Endothelial cell of umbilical vein (primary cell): ENCODE data around the gene XXYLT1. TPM values are rescaled to one million over a fixed set of nuclear protein-coding genes. Genes with fewer than 3 reads are reported as not detected.

Experiments used
- BruUV-seq: library from RNA; stranded (reverse); fragments of 400-500 nt; replicated peaks from 2 replicates; lab custom pipeline; 2021; lab: Mats Ljungman, UMichigan
- CTCF ChIA-PET: fragments of 300-600, 350-600 bp; sonication (Branson Sonifier 250); formaldehyde crosslinking; loops from one replicate; lab custom pipeline; 2021; ENCODE audit warnings: antibody characterized with exemption, inconsistent platforms; lab: Charles Lee
- POLR2A ChIA-PET: fragments of 300-600, 350-600 bp; sonication (Branson Sonifier 250); formaldehyde crosslinking; loops from one replicate; lab custom pipeline; 2021; ENCODE audit warnings: antibody characterized with exemption, inconsistent platforms; lab: Charles Lee
- DNase-seq: peaks from one replicate; pipeline ENCODE4 v3.0.0-alpha.2; 2011; ENCODE audit warnings: low read depth, low spot score
- FAIRE-seq: peaks from 2 replicates; lab custom pipeline; 2011; peaks lifted over from hg19 to GRCh38; lab: Jason Lieb, UNC
- H2AFZ ChIP-seq: 2 replicates; pipeline ENCODE4 v1.6.0; 2012; ENCODE audit warnings: low read depth, low read length, control low read depth, inconsistent platforms
- H3K27ac ChIP-seq: 2 replicates; pipeline ENCODE4 v1.5.1; 2011; ENCODE audit warnings: low read depth, mild to moderate bottlenecking, control low read depth, low read length, moderate library complexity; ENCODE audit not compliant: insufficient read depth
- H3K27me3 ChIP-seq, 2 experiments: 2 replicates each; pipeline versions ENCODE4 v1.6.0 to v1.6.1; 2011; ENCODE audit warnings: low read length in 2 of 2, mixed read lengths in 1 of 2; ENCODE audit not compliant: control insufficient read depth in 2 of 2, insufficient read depth in 2 of 2
- H3K36me3 ChIP-seq, 2 experiments: 2 replicates in 1 of 2; 3 replicates in 1 of 2; pipeline ENCODE4 v1.5.1; 2011; ENCODE audit warnings: low read length in 2 of 2, mild to moderate bottlenecking in 1 of 2, moderate library complexity in 1 of 2; ENCODE audit not compliant: control insufficient read depth in 2 of 2, insufficient read depth in 2 of 2; ENCODE audit errors: extremely low read depth in 1 of 2
- H3K4me1 ChIP-seq: 3 replicates; pipeline ENCODE4 v1.5.1; 2011; ENCODE audit warnings: mild to moderate bottlenecking, low read length; ENCODE audit not compliant: control insufficient read depth, insufficient read depth; ENCODE audit errors: extremely low read depth
- H3K4me2 ChIP-seq: 2 replicates; pipeline ENCODE4 v1.6.1; 2011; ENCODE audit warnings: low read length, control low read depth, mixed read lengths; ENCODE audit not compliant: insufficient read depth
- H3K4me3 ChIP-seq, 3 experiments: fragments of 200-600 bp in 1 of 3; sonication (generic), shearing (Covaris generic) in 1 of 3; replicated peaks in 1 of 3; 2 replicates each; pipeline ENCODE4 v1.5.1; 2011 to 2016; ENCODE audit warnings: control low read depth in 3 of 3, low read length in 3 of 3, mild to moderate bottlenecking in 2 of 3, inconsistent platforms in 1 of 3, low read depth in 1 of 3, moderate library complexity in 1 of 3; ENCODE audit not compliant: insufficient read depth in 1 of 3
- H3K79me2 ChIP-seq: 2 replicates; pipeline ENCODE4 v1.6.0; 2012; ENCODE audit warnings: low read length, inconsistent platforms; ENCODE audit not compliant: control insufficient read depth, insufficient read depth
- H3K9ac ChIP-seq: replicated peaks from 2 replicates; pipeline ENCODE3; 2011; ENCODE audit warnings: low read length, control low read depth; ENCODE audit not compliant: insufficient read depth; ENCODE audit errors: extremely low read depth
- H3K9me1 ChIP-seq: replicated peaks from 3 replicates; pipeline ENCODE4 v1.6.0; 2011; ENCODE audit warnings: mild to moderate bottlenecking, low read length; ENCODE audit not compliant: control insufficient read depth, insufficient read depth; ENCODE audit errors: extremely low read depth
- H3K9me3 ChIP-seq: replicated peaks from 2 replicates; pipeline ENCODE4 v1.5.1; 2012; ENCODE audit warnings: low read length, inconsistent platforms; ENCODE audit not compliant: control insufficient read depth, insufficient read depth
- H4K20me1 ChIP-seq: replicated peaks from 2 replicates; pipeline ENCODE3; 2011; ENCODE audit warnings: mild to moderate bottlenecking, low read length; ENCODE audit not compliant: control insufficient read depth, insufficient read depth; ENCODE audit errors: extremely low read depth
- FOS ChIP-seq: IDR thresholded peaks from 2 replicates; pipeline ENCODE4 v1.6.1; 2011; ENCODE audit warnings: mild to moderate bottlenecking, low read length, moderate library complexity, borderline replicate concordance; ENCODE audit not compliant: insufficient read depth
- GATA2 ChIP-seq: IDR thresholded peaks from 2 replicates; pipeline ENCODE4 v1.7.0; 2011; ENCODE audit warnings: low read depth, mild to moderate bottlenecking, moderate library complexity, mixed read lengths, low read length; ENCODE audit not compliant: insufficient read length, insufficient read depth
- JUN ChIP-seq: IDR thresholded peaks from 2 replicates; pipeline ENCODE4 v1.6.1; 2011; ENCODE audit warnings: borderline replicate concordance, low read depth; ENCODE audit not compliant: insufficient read length, insufficient read depth
- POLR2AphosphoS5 ChIP-seq: IDR thresholded peaks from 2 replicates; pipeline ENCODE4 v1.6.1; 2012; ENCODE audit warnings: low read depth, mild to moderate bottlenecking, control low read depth, low read length, moderate library complexity; ENCODE audit not compliant: insufficient read depth
- dilution Hi-C: fragments of 300-500 bp; cut with MboI; formaldehyde crosslinking; loops from one replicate; pipeline ENCODE4 v1.15.0; 2019; ENCODE audit warnings: low sequenced_read_pairs; ENCODE audit not compliant: extremely low pct_ligation_motif_present
- intact Hi-C: fragments of 100-400 bp; cut with micrococcal nuclease; formaldehyde crosslinking; loops from one replicate; pipeline ENCODE4 v1.10.0; 2022
- polyA plus RNA-seq, 4 experiments: library from polyadenylated mRNA; depleted of rRNA in 3 of 4; stranded (reverse) in 3 of 4; unstranded in 1 of 4; fragments of >200 nt; gene quantifications; 2 replicates each; pipeline versions ENCODE4 v1.2.1 to v1.2.3, GENCODE V29; 2011 to 2012; ENCODE audit warnings: missing spikeins in 1 of 4
- total RNA-seq: library from RNA; stranded (reverse); gene quantifications from 2 replicates; pipeline ENCODE4 v1.2.3, GENCODE V29; 2021
- TF ChIP-seq, protein P1 (sequence below): IDR thresholded peaks from 2 replicates; pipeline ENCODE4 v1.6.1; 2011; ENCODE audit not compliant: insufficient read depth, insufficient read length
- TF ChIP-seq, protein P2 (sequence below), 2 donors: IDR thresholded peaks; 1 replicate in 1 of 2; 2 replicates in 1 of 2; pipeline ENCODE4 v1.5.1; 2011; ENCODE audit warnings: low read length in 2 of 2, mild to moderate bottlenecking in 2 of 2, moderate library complexity in 2 of 2, control low read depth in 1 of 2, inconsistent platforms in 1 of 2, low read depth in 1 of 2; ENCODE audit not compliant: insufficient read depth in 1 of 2; ENCODE audit errors: extremely low read depth in 1 of 2

XXYLT1 gene
- total and polyA plus RNA-seq, 2 donors (not counting 3 experiments of a cell fraction or from before 2014, with no cell fraction given) = 54.4 to 78.1 TPM

DNA sequence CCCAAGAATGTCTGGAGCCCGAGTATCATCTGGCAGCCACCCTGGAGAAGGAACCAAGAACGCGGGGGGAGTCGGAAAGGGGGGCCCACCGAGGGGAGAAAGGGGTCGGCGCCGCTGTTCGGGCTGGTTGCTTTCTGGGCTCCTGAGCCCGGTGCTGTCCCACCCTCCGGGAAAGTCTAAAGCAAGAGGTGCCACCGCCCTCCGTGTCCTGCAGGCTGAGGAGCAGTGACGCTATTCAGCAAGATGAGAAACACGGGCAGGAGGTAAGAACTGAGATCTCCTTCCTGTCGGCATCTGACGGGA, 234.8 kb downstream of the XXYLT1 start:
- Histone ChIP-seq H3K4me3 (no peak overlapping the region), H3K79me2 (no peaks in the 10 kb centered on the region), H3K4me2 (no peak overlapping the region), H3K4me1 (peaks cover 38% of the 10 kb centered on the region), H3K9ac (no peak overlapping the region), H4K20me1 (no peaks in the 10 kb centered on the region), H2AFZ (no peak overlapping the region), H3K36me3 (no peaks in the 10 kb centered on the region), H3K27ac (no peak overlapping the region), H3K9me3 (no peaks in the 10 kb centered on the region), H3K9me1 (no peaks in the 10 kb centered on the region), H3K27me3 (no peaks in the 10 kb centered on the region)
- POLR2A ChIA-PET = no interaction called here
- CTCF ChIA-PET = no interaction called here
- FAIRE-seq = no peak
- no TSS peak for BruUV-seq
- no peak for TF ChIP-seq FOS
- no peak for TF ChIP-seq GATA2
- TF ChIP-seq, protein P1, sequence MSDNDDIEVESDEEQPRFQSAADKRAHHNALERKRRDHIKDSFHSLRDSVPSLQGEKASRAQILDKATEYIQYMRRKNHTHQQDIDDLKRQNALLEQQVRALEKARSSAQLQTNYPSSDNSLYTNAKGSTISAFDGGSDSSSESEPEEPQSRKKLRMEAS = no peak
- TF ChIP-seq POLR2AphosphoS5 = no peak
- TF ChIP-seq JUN = no peak
- TF ChIP-seq, protein P2, sequence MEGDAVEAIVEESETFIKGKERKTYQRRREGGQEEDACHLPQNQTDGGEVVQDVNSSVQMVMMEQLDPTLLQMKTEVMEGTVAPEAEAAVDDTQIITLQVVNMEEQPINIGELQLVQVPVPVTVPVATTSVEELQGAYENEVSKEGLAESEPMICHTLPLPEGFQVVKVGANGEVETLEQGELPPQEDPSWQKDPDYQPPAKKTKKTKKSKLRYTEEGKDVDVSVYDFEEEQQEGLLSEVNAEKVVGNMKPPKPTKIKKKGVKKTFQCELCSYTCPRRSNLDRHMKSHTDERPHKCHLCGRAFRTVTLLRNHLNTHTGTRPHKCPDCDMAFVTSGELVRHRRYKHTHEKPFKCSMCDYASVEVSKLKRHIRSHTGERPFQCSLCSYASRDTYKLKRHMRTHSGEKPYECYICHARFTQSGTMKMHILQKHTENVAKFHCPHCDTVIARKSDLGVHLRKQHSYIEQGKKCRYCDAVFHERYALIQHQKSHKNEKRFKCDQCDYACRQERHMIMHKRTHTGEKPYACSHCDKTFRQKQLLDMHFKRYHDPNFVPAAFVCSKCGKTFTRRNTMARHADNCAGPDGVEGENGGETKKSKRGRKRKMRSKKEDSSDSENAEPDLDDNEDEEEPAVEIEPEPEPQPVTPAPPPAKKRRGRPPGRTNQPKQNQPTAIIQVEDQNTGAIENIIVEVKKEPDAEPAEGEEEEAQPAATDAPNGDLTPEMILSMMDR (IDR thresholded peaks at IDR 0.05; ENCODE audit: extremely low read depth in 1 of 2, insufficient read depth in 1 of 2, low read depth in 1 of 2, low read length in 2 of 2) = no peak
- intact Hi-C loops (no loop called here), dilution Hi-C loops (no loop called here)
- DNase-seq = no peak
